Fibroblast of villous mesenchyme (primary cell): Measurements from ENCODE around the gene KIAA1958. TPM values are rescaled to one million over a fixed set of nuclear protein-coding genes. Genes with fewer than 3 reads are reported as not detected.
"Not testable (repeated sequence)": the region's sequence is repeated elsewhere in the genome, so short reads cannot be mapped to it uniquely, and the experiment has no call there.

Experiments
- DNase-seq: peaks from one replicate; pipeline ENCODE4 v3.0.0-alpha.2; 2010; ENCODE audit warnings: low read depth
- H3K4me3 ChIP-seq: 2 replicates; pipeline ENCODE4 v1.5.1; 2011; ENCODE audit warnings: low read depth, mild to moderate bottlenecking, low read length
- CTCF ChIP-seq: IDR thresholded peaks from 2 replicates; pipeline ENCODE4 v1.5.1; 2012; ENCODE audit warnings: low read depth, mild to moderate bottlenecking, low read length; ENCODE audit not compliant: insufficient read depth
- total RNA-seq: library from RNA; depleted of rRNA; stranded (reverse); fragments of >200 nt; gene quantifications from 2 replicates; pipeline ENCODE4 v1.2.3, GENCODE V29; 2012

KIAA1958 gene
- total RNA-seq, 1 donor = 1.7 TPM

DNA sequence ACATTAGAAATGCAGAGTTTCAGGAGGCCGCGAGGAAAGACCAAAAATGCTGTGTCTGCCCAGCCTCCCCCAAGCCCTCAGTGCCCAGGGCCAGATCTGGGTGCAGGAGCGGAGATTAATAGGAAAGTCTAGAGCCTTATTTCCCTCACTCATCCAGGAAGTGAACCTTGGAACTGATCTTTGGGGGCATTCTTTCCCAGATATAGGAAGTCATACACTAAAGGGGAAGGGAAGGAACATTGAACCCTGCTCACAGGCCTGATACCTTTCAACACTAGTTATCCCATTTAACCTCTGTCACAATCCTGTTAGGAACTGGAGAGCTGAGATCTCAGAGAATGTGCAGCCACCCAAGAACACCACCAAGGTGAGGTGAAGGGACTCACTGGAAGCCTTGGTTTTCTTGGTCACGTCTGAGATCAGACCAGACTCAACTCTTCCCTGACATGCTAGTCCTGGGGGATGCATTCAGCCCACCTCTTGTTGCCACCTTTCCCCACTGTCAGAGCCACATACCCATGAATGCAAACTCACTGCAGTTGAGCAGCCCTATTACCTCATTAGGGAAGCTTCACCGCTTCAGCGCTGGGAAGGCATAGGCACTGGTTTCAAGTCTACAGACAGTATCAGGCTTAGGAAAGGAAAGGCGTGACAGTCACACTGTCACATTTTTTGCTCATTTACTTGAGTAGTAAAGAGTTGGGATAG, 95.0 kb downstream of the KIAA1958 start:
- DNase-seq = no peak
- no peak for TF ChIP-seq CTCF
- no peak overlapping the region for H3K4me3 ChIP-seq

DNA sequence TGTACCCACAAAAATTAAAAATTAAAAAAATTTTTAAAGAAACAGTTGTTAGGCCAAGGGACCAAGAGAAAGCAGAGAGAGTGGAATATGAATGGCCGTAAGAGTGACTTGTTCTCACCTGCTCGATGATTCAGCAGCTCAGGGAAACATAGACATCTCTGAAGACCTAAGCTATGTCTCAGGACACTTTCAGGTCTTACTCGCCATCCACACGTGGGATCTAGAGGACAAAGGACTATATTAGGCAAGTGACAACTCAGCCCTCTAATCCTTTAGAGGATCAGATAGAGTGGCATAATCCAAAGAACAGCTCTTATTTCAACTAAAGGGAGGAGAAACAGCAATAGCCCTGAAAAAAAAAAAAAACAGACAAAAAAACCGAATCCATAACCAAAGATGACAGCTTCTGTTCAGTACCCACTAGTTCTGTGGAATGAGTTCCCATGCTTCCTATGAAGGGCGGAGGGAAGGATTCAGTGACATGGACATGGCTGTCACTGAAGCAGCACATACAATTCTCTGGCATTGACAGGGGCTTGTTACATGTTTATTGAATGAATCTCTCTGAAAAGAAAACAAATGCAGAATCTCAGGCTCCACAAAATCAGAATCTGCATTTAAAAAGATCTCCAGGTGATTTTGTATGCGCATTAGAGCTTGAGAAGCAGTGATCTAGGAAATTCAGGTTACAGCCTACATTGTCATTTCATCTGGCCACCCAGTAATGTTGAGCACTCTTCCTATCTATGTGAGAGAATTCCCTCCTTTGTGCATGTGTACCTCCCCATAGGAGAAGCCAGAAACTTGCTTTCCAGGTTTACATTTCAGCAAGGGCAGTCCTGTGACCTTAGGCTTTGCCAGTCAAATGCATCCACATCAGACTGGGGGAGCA, 96.0 kb downstream of the KIAA1958 start:
- no peak for TF ChIP-seq CTCF
- no peak overlapping the region for H3K4me3 ChIP-seq
- DNase-seq = no peak

GRCh38 chr9:112586599-112587155, 100.0 kb downstream of the KIAA1958 start:
- H3K4me3 ChIP-seq = no peak overlapping the region
- DNase-seq = no peak
- no peak for TF ChIP-seq CTCF

DNA sequence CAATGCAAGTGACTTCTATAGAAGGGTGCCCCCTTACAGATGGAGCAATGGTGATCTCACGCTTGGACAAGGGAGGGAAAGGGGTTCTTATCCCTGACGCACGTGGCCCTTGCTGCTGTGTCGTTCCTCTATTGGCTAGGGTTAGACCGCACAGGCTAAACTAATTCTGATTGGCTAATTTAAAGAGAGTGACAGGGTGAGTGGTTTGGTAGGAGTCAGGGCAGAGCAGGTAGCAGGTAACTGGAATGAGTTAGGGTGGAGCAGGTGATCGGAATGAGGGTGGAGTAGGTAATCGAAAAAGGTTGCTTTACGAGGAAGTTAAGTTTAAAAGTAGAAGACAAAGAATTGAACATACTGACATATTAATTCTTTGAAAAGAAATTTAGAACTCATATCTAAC, 105.2 kb downstream of the KIAA1958 start:
- not testable (repeated sequence) for DNase-seq, H3K4me3 ChIP-seq

- no peak for TF ChIP-seq CTCF
- DNase-seq = no peak
- H3K4me3 ChIP-seq = no peak overlapping the region
These were observed 113.1 kb downstream of the KIAA1958 start for GRCh38 chr9:112599732-112600131.

GRCh38 chr9:112601636-112602035, 115.0 kb downstream of the KIAA1958 start:
- peak; percentile 2 for DNase-seq
- H3K4me3 ChIP-seq = no peak overlapping the region
- no peak for TF ChIP-seq CTCF

GRCh38 chr9:112604790-112605189, 118.2 kb downstream of the KIAA1958 start:
- H3K4me3 ChIP-seq = no peak overlapping the region
- no peak for DNase-seq
- TF ChIP-seq CTCF = no peak
